ENCODE measurements around the gene NID2. TPM values are rescaled to one million over a fixed set of nuclear protein-coding genes. Genes with fewer than 3 reads are reported as not detected.

NID2 gene
- total RNA-seq, 1 experiment from 2014 or later: 9.5 TPM

GRCh38 chr14:52110441-52111086 lies 41.7 kb upstream of the NID2 start:
- Mint-ChIP-seq H3K36me3 (ENCODE audit: insufficient read depth, unreplicated experiment) (no peaks in the 10 kb centered on the region), H3K4me1 (ENCODE audit: low read depth, unreplicated experiment) (peaks cover 12% of the 10 kb centered on the region), H3K27me3 (ENCODE audit: insufficient read depth, unreplicated experiment) (no peaks in the 10 kb centered on the region), H3K27ac (ENCODE audit: unreplicated experiment) (no peak overlapping the region), H3K9me3 (ENCODE audit: unreplicated experiment) (peaks cover 14% of the 10 kb centered on the region), H3K4me3 (ENCODE audit: unreplicated experiment) (no peak overlapping the region)
- TF ChIP-seq CTCF (IDR thresholded peaks at IDR 0.05; ENCODE audit: insufficient read depth in 1 of 2, low read depth in 1 of 2, low read length in 1 of 2, severe bottlenecking in 1 of 2, unreplicated experiment in 1 of 2): no peak
- no TSS peak for BruUV-seq (replicated peaks)
- intact Hi-C loops (cut with micrococcal nuclease; ENCODE audit: unreplicated experiment): no loop called here
- ChIA-PET CTCF (no interaction called here), POLR2A (interaction anchor here (0.6 kb wide), 1 partner anchor 29 kb away, joined by 3 read pairs; no protein-coding TSS in a partner anchor)
- no peaks in the 10 kb centered on the region for H3K36me3 ChIP-seq (ENCODE audit: control insufficient read depth, insufficient read depth, low read length)
- no peak overlapping the region for H3K4me3 ChIP-seq (ENCODE audit: low read depth, low read length)
- no peak for DNase-seq
- no peaks in the 10 kb centered on the region; the same call in 1 of the 2 replicates for H3K9me3 ChIP-seq
- H3K27me3 ChIP-seq (replicated peaks; ENCODE audit: control insufficient read depth, insufficient read depth, low read length): no peaks in the 10 kb centered on the region
- H3K4me1 ChIP-seq: no peaks in the 10 kb centered on the region

GRCh38 chr14:52108823-52109222 lies 40.0 kb upstream of the NID2 start:
- H3K4me3 Mint-ChIP-seq (ENCODE audit: unreplicated experiment): no peak overlapping the region

GRCh38 chr14:52106840-52107239 lies 38.0 kb upstream of the NID2 start:
- H3K27me3 Mint-ChIP-seq (ENCODE audit: insufficient read depth, unreplicated experiment): no peaks in the 10 kb centered on the region
- TF ChIP-seq CTCF (IDR thresholded peaks at IDR 0.05; ENCODE audit: insufficient read depth in 1 of 2, low read depth in 1 of 2, low read length in 1 of 2, severe bottlenecking in 1 of 2, unreplicated experiment in 1 of 2): no peak
- peaks cover 10% of the 10 kb centered on the region for H3K4me1 Mint-ChIP-seq (ENCODE audit: low read depth, unreplicated experiment)
- H3K27ac Mint-ChIP-seq (ENCODE audit: unreplicated experiment): no peak overlapping the region
- no peaks in the 10 kb centered on the region for H3K9me3 Mint-ChIP-seq (ENCODE audit: unreplicated experiment)
- DNase-seq: no peak
- Histone ChIP-seq H3K9me3 (no peaks in the 10 kb centered on the region; the same call in 1 of the 2 replicates), H3K27me3 (replicated peaks; ENCODE audit: control insufficient read depth, insufficient read depth, low read length) (no peaks in the 10 kb centered on the region), H3K36me3 (ENCODE audit: control insufficient read depth, insufficient read depth, low read length) (no peaks in the 10 kb centered on the region), H3K4me1 (peaks cover 7% of the 10 kb centered on the region), H3K4me3 (ENCODE audit: low read depth, low read length) (no peak overlapping the region)
- no peaks in the 10 kb centered on the region for H3K36me3 Mint-ChIP-seq (ENCODE audit: insufficient read depth, unreplicated experiment)
- ChIA-PET CTCF (no interaction called here), POLR2A (no interaction called here)
- H3K4me3 Mint-ChIP-seq (ENCODE audit: unreplicated experiment): no peak overlapping the region
- no TSS peak for BruUV-seq (replicated peaks)
- intact Hi-C loops (cut with micrococcal nuclease; ENCODE audit: unreplicated experiment): no loop called here

More at GRCh38 chr14:52108823-52109222, 40.0 kb upstream of the NID2 start:
- Histone ChIP-seq H3K36me3 (ENCODE audit: control insufficient read depth, insufficient read depth, low read length) (no peaks in the 10 kb centered on the region), H3K27me3 (replicated peaks; ENCODE audit: control insufficient read depth, insufficient read depth, low read length) (no peaks in the 10 kb centered on the region), H3K4me1 (no peaks in the 10 kb centered on the region), H3K4me3 (ENCODE audit: low read depth, low read length) (no peak overlapping the region), H3K9me3 (no peaks in the 10 kb centered on the region; the same call in 1 of the 2 replicates)
- no TSS peak for BruUV-seq (replicated peaks)
- ChIA-PET POLR2A (no interaction called here), CTCF (no interaction called here)
- H3K36me3 Mint-ChIP-seq (ENCODE audit: insufficient read depth, unreplicated experiment): no peaks in the 10 kb centered on the region
- DNase-seq: no peak
- H3K27ac Mint-ChIP-seq (ENCODE audit: unreplicated experiment): no peak overlapping the region
- peaks cover 9% of the 10 kb centered on the region for H3K4me1 Mint-ChIP-seq (ENCODE audit: low read depth, unreplicated experiment)
- no peak for TF ChIP-seq CTCF (IDR thresholded peaks at IDR 0.05; ENCODE audit: insufficient read depth in 1 of 2, low read depth in 1 of 2, low read length in 1 of 2, severe bottlenecking in 1 of 2, unreplicated experiment in 1 of 2)
- intact Hi-C loops (cut with micrococcal nuclease; ENCODE audit: unreplicated experiment): no loop called here
- H3K27me3 Mint-ChIP-seq (ENCODE audit: insufficient read depth, unreplicated experiment): no peaks in the 10 kb centered on the region
- H3K9me3 Mint-ChIP-seq (ENCODE audit: unreplicated experiment): peaks cover 13% of the 10 kb centered on the region

Data from Caco-2 (cell line).